Measurements from ENCODE around the gene NUTM2E. TPM values are rescaled to one million over a fixed set of nuclear protein-coding genes. Genes with fewer than 3 reads are reported as not detected.

Gene NUTM2E
- 0.15 TPM in 1 of 2 replicates, not detected in the other for total RNA-seq

GRCh38 chr10:79826496-79827215 lies at the start of gene NUTM2E:
TSS of gene NUTM2E (plus strand) at chr10:79826739. CDS start at chr10:79841741, 15,002 bp downstream.

Other genes starting within 250 kb of the NUTM2E start
- not detected in 2 replicates for gene SFTPA1, start 215.8 kb upstream of the NUTM2E start, total RNA-seq
- 0.15 and 1.2 TPM in 2 replicates for gene NUTM2B, start 123.5 kb upstream of the NUTM2E start, total RNA-seq
- gene SFTPD, start 122.4 kb downstream of the NUTM2E start, total RNA-seq: not detected in 2 replicates